ENCODE data around the gene TMEM145. TPM values are rescaled to one million over a fixed set of nuclear protein-coding genes. Genes with fewer than 3 reads are reported as not detected.
A peak's percentile ranks its signal among the peaks of the same experiment; 100 is the strongest.

TMEM145 gene
- total and polyA plus RNA-seq, 8 donors: 0.37 to 44.3 (median 0.61) TPM; not detected in 3

DNA sequence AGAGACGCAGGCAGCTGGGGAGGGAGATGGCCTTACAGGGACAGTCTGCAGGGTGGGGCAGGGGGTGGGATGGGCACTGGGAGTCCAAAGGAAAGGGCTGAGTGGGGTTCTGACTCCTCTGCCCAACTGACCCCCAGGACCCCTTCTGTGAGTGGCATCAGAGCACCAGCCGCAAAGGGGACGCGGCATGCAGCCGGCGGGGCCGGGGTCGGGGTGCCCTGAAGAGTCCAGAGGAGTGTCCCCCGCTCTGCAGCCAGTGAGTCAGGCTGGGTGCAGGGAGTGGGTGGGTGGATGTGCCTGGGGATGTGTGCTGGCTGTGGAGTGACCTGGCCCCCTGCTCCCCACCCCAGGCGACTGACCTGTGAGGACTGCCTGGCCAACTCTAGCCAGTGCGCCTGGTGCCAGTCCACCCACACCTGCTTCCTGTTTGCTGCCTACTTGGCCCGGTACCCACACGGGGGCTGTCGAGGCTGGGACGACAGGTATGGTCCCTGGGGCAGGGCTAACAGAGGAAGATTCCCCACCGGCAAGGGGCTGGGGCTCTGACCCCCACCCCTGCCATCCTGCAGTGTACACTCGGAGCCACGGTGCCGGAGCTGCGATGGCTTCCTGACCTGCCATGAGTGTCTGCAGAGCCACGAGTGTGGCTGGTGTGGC, 38.1 kb downstream of the TMEM145 start:
- Histone ChIP-seq H3K4me3 (no peak overlapping the region), H3K36me3 (peaks cover 7 to 90% (median 84%) of the 10 kb centered on the region in 4 donors), H3K27me3 (no peaks in the 10 kb centered on the region), H3K4me1 (no peaks in the 10 kb centered on the region), H3K9me3 (no peaks in the 10 kb centered on the region), H3K27ac (no peak overlapping the region)
- TF ChIP-seq CTCF (IDR thresholded peaks at IDR 0.05): no peak
- no peak for TF ChIP-seq POLR2AphosphoS5 (IDR thresholded peaks at IDR 0.05)
- TF ChIP-seq POLR2A (IDR thresholded peaks at IDR 0.05): no peak
- TF ChIP-seq EP300 (IDR thresholded peaks at IDR 0.05): no peak
- WGBS, 5 donors: 89 to 93% (median 92%) methylated on average over 4 to 21 of the region's 21 CpGs
- no peak for DNase-seq
- intact Hi-C loops (cut with DNase I; ENCODE audit: low total_unique reads): no loop called here

DNA sequence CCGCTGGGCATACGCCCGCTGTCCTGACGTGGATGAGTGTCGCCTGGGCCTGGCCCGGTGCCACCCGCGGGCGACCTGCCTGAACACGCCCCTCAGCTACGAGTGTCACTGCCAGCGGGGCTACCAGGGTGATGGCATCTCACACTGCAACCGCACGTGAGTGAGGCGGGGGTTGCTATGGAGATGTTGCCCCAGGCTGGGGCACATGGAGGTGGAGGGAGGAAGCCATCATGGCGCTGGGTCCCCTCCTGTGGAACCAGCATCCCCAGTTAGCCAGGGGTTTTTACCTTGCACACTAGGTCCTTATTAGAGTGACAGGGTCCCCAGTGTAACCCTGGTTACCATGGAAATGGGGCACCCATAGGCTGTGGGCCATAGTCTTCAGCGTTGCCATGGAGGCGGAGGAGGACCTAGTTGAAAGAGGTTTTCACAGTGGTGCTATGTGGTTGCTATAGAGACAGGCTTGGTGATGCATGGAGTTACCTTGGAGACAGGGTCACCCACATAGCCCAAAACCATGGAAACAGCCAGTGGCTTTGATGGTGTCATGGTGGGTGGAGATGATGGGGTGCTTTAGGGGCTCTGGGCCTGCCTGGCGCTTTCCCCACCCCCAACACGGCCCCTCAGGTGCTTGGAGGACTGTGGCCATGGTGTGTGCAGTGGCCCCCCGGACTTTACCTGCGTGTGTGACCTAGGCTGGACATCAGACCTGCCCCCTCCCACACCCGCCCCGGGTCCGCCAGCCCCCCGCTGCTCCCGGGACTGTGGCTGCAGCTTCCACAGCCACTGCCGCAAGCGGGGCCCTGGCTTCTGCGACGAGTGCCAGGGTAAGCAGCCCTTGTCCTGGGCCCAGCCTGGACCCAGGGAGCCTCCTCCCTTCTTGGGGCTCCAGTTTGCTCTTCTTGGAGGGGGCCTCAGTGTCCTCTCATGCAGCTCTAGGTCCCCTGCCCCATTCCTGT, 39.5 kb downstream of the TMEM145 start:
- no peaks in the 10 kb centered on the region for H3K27me3 ChIP-seq
- TF ChIP-seq POLR2AphosphoS5 (IDR thresholded peaks at IDR 0.05) (no peak), EP300 (IDR thresholded peaks at IDR 0.05) (no peak), POLR2A (IDR thresholded peaks at IDR 0.05) (no peak), CTCF (IDR thresholded peaks at IDR 0.05) (no peak)
- H3K4me3 ChIP-seq: no peak overlapping the region
- H3K4me1 ChIP-seq: no peaks in the 10 kb centered on the region
- peak in 1 of 2 donors; percentile 32 for DNase-seq
- no peaks in the 10 kb centered on the region for H3K9me3 ChIP-seq
- WGBS, 5 donors: 84 to 90% (median 89%) methylated on average over 11 to 31 of the region's 31 CpGs
- H3K27ac ChIP-seq: no peak overlapping the region
- intact Hi-C loops (cut with DNase I; ENCODE audit: low total_unique reads): no loop called here
- H3K36me3 ChIP-seq: peaks cover 16 to 99% (median 93%) of the 10 kb centered on the region in 4 donors

DNA sequence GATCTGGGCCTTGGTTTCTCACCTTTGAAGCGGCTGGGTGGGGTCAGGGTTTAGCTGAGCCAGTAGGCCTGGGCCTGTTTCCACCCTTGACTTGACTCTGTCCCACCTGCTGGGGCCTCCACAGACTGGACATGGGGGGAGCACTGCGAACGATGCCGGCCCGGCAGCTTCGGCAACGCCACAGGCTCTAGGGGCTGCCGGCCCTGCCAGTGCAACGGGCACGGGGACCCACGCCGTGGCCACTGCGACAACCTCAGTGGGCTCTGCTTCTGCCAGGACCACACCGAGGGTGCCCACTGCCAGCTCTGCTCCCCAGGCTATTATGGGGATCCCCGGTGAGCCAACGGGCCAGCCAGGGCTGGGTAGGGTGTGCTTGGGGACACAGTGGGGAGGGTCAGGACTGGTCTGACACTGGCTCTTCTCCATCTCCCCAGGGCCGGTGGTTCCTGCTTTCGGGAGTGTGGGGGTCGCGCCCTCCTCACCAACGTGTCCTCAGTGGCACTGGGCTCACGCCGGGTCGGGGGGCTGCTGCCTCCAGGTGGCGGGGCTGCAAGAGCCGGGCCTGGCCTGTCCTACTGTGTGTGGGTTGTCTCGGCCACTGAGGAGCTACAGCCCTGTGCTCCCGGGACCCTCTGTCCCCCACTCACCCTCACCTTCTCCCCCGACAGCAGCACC, 40.4 kb downstream of the TMEM145 start:
- Histone ChIP-seq H3K4me1 (no peaks in the 10 kb centered on the region), H3K36me3 (peaks cover 20 to 100% (median 93%) of the 10 kb centered on the region in 4 donors), H3K4me3 (no peak overlapping the region), H3K27ac (no peak overlapping the region), H3K27me3 (no peaks in the 10 kb centered on the region), H3K9me3 (no peaks in the 10 kb centered on the region)
- TF ChIP-seq POLR2A (IDR thresholded peaks at IDR 0.05) (no peak), EP300 (IDR thresholded peaks at IDR 0.05) (no peak), CTCF (IDR thresholded peaks at IDR 0.05) (no peak), POLR2AphosphoS5 (IDR thresholded peaks at IDR 0.05) (no peak)
- intact Hi-C loops (cut with DNase I; ENCODE audit: low total_unique reads): no loop called here
- WGBS, 5 donors: 91 to 97% (median 95%) methylated on average over 6 to 29 of the region's 29 CpGs
- DNase-seq: no peak

- no peak for DNase-seq
- H3K9me3 ChIP-seq: no peaks in the 10 kb centered on the region
- WGBS, 5 donors: 92 to 97% (median 95%) methylated on average over 9 to 12 of the region's 12 CpGs
- H3K27me3 ChIP-seq: no peaks in the 10 kb centered on the region
- no peak for TF ChIP-seq POLR2A (IDR thresholded peaks at IDR 0.05)
- no peak for TF ChIP-seq EP300 (IDR thresholded peaks at IDR 0.05)
- no peak for TF ChIP-seq POLR2AphosphoS5 (IDR thresholded peaks at IDR 0.05)
- TF ChIP-seq CTCF (IDR thresholded peaks at IDR 0.05): no peak
- peaks cover 21 to 97% (median 92%) of the 10 kb centered on the region in 4 donors for H3K36me3 ChIP-seq
- intact Hi-C loops (cut with DNase I; ENCODE audit: low total_unique reads): no loop called here
- H3K4me3 ChIP-seq: no peak overlapping the region
- no peak overlapping the region for H3K27ac ChIP-seq
- H3K4me1 ChIP-seq: no peaks in the 10 kb centered on the region
Measured at GRCh38 chr19:42355896-42356295, 42.8 kb downstream of the TMEM145 start.

Measured in stomach (tissue), 9 donors.